Spleen (tissue), 7 donors: ENCODE data around the gene S1PR3.

Experiments
- POLR2A ChIP-seq, 3 donors: fragments of 450-650 bp; IDR thresholded peaks; one replicate each; pipeline ENCODE4 v1.5.1; 2017; ENCODE audit warnings: antibody characterized with exemption in 3 of 3, mild to moderate bottlenecking in 1 of 3
- POLR2AphosphoS5 ChIP-seq, 3 donors: sonication (generic); formaldehyde crosslinking; IDR thresholded peaks; one replicate each; pipeline ENCODE4 v1.5.1; 2017; ENCODE audit warnings: antibody characterized with exemption in 3 of 3
- TF ChIP-seq, protein P1 (sequence below), 11 experiments: fragments of 200-600 bp in 7 of 11; fragments of 450-650 bp in 4 of 11; sonication (generic) in 4 of 11; IDR thresholded peaks in 8 of 11; conservative IDR thresholded peaks in 3 of 11; 1 replicate in 7 of 11; 2 replicates in 4 of 11; pipeline versions ENCODE4 v1.4.0 to v1.8.0; 2016 to 2021; ENCODE audit warnings: antibody characterized with exemption in 11 of 11, inconsistent platforms in 4 of 11, mild to moderate bottlenecking in 1 of 11
- donor health status: DM: no; HTN: no; CAD: no; lungs with moderate emphysema.
- donor health status: DM: no; HTN: no; CAD: no.
- donor health status: DM: no; HTN: no; CAD: no.

DNA sequence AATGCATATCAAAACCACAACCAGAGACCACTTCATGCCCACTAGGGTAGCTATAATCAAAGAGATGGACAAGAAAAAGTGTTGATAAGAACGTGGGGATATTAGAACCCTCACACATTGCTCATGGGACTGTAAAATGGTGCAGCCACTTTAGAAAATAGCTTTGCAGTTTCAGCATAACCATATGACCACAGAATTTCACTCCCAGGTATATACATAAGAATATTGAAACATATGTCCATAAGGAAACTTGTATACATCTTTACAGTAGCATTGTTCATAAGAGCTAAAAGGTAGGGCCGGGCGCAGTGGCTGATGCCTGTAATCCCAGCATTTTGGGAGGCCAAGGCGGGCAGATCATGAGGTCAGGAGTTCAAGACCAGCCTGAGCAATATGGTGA, 56.4 kb downstream of the S1PR3 start:
- TF ChIP-seq, protein P1, sequence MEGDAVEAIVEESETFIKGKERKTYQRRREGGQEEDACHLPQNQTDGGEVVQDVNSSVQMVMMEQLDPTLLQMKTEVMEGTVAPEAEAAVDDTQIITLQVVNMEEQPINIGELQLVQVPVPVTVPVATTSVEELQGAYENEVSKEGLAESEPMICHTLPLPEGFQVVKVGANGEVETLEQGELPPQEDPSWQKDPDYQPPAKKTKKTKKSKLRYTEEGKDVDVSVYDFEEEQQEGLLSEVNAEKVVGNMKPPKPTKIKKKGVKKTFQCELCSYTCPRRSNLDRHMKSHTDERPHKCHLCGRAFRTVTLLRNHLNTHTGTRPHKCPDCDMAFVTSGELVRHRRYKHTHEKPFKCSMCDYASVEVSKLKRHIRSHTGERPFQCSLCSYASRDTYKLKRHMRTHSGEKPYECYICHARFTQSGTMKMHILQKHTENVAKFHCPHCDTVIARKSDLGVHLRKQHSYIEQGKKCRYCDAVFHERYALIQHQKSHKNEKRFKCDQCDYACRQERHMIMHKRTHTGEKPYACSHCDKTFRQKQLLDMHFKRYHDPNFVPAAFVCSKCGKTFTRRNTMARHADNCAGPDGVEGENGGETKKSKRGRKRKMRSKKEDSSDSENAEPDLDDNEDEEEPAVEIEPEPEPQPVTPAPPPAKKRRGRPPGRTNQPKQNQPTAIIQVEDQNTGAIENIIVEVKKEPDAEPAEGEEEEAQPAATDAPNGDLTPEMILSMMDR (IDR thresholded peaks at IDR 0.05 in 8 of 11, conservative IDR thresholded peaks at IDR 0.05 in 3 of 11), result no peak
- no peak for TF ChIP-seq POLR2A (IDR thresholded peaks at IDR 0.05)
- no peak for TF ChIP-seq POLR2AphosphoS5 (IDR thresholded peaks at IDR 0.05)
